Panc1 (cell line): ENCODE results near the gene CACNA1E. TPM values are rescaled to one million over a fixed set of nuclear protein-coding genes. Genes with fewer than 3 reads are reported as not detected.

Experiments used
- ATAC-seq: fragments of 200-7000 bp; cut with Tn5 transposase; 2 replicates; pipeline ENCODE4 v1.9.1; 2020; ENCODE audit warnings: mild to moderate bottlenecking, moderate library complexity
- BruUV-seq: library from RNA; stranded (reverse); fragments of 400-500 nt; replicated peaks from 2 replicates; lab custom pipeline; 2021; lab: Mats Ljungman, UMichigan
- CTCF ChIA-PET: fragments of 300-600 bp; sonication (Branson Sonifier 250); formaldehyde crosslinking; loops from one replicate; lab custom pipeline; 2022; ENCODE audit warnings: antibody characterized with exemption; lab: Charles Lee
- POLR2A ChIA-PET: fragments of 300-600 bp; sonication (Branson Sonifier 250); formaldehyde crosslinking; loops from one replicate; lab custom pipeline; 2022; ENCODE audit warnings: antibody characterized with exemption; lab: Charles Lee
- DNase-seq: peaks from one replicate; pipeline ENCODE4 v3.0.0-alpha.2; 2010; ENCODE audit warnings: low read depth, low spot score
- H3K27ac ChIP-seq: 2 replicates; pipeline ENCODE4 v1.5.1; 2011; ENCODE audit warnings: mild to moderate bottlenecking, low read length, inconsistent platforms
- H3K27me3 ChIP-seq: fragments of 200-500 bp; sonication (Bioruptor generic); 2 replicates; pipeline ENCODE4 v1.6.0; 2014; ENCODE audit warnings: low read length, inconsistent platforms; ENCODE audit not compliant: control insufficient read depth, insufficient read depth
- H3K36me3 ChIP-seq: fragments of 200-500 bp; sonication (Bioruptor generic); 2 replicates; pipeline ENCODE4 v1.5.1; 2014; ENCODE audit warnings: inconsistent platforms, mild to moderate bottlenecking, low read length, moderate library complexity; ENCODE audit not compliant: control insufficient read depth, insufficient read depth
- H3K4me1 ChIP-seq: 2 replicates; pipeline ENCODE4 v1.5.1; 2011; ENCODE audit warnings: inconsistent platforms, mild to moderate bottlenecking, low read length, moderate library complexity; ENCODE audit not compliant: control insufficient read depth, insufficient read depth
- H3K4me3 ChIP-seq, 2 experiments: 2 replicates each; pipeline ENCODE4 v1.5.1; 2011 to 2012; ENCODE audit warnings: low read depth in 2 of 2, low read length in 2 of 2, mild to moderate bottlenecking in 2 of 2, inconsistent platforms in 1 of 2, moderate library complexity in 1 of 2
- H3K9me3 ChIP-seq: fragments of 200-500 bp; sonication (Bioruptor generic); 2 replicates; pipeline ENCODE4 v1.5.1; 2014; ENCODE audit warnings: low read depth, mild to moderate bottlenecking, inconsistent platforms, low read length, moderate library complexity; ENCODE audit not compliant: control insufficient read depth, insufficient read depth
- CTCF ChIP-seq: fragments of 450-650 bp; IDR thresholded peaks from 2 replicates; pipeline ENCODE4 v1.5.1; 2017; ENCODE audit warnings: mild to moderate bottlenecking
- POLR2AphosphoS5 ChIP-seq: IDR thresholded peaks from 2 replicates; pipeline ENCODE4 v1.6.1; 2012; ENCODE audit warnings: mild to moderate bottlenecking, low read depth, low read length, moderate library complexity
- REST ChIP-seq, 2 experiments: IDR thresholded peaks; 2 replicates each; pipeline ENCODE4 v1.6.1; 2011 to 2012; ENCODE audit warnings: low read depth in 2 of 2, control low read depth in 1 of 2, low read length in 1 of 2, mild to moderate bottlenecking in 1 of 2, moderate library complexity in 1 of 2; ENCODE audit not compliant: insufficient read depth in 1 of 2
- SIN3A ChIP-seq: IDR thresholded peaks from 2 replicates; pipeline ENCODE4 v1.6.1; 2012; ENCODE audit warnings: low read depth, mild to moderate bottlenecking, low read length, moderate library complexity, borderline replicate concordance; ENCODE audit not compliant: insufficient read depth
- TCF7L2 ChIP-seq: IDR thresholded peaks from 2 replicates; pipeline ENCODE4 v1.6.1; 2011; ENCODE audit warnings: mild to moderate bottlenecking, low read depth, low read length, inconsistent platforms
- in situ Hi-C: cut with HindIII; loops from 2 replicates; pipeline ENCODE4 v1.10.0; 2016; ENCODE audit warnings: low sequenced_read_pairs, low pct_unique_long_range_greater_than_20kb
- intact Hi-C: fragments of 100-400 bp; cut with micrococcal nuclease; formaldehyde crosslinking; loops from one replicate; pipeline ENCODE4 v1.10.0; 2022; ENCODE audit not compliant: unreplicated experiment
- total RNA-seq: library from RNA; stranded (reverse); gene quantifications from one replicate; pipeline ENCODE4 v1.2.1, GENCODE V29; 2021; ENCODE audit not compliant: unreplicated experiment

CACNA1E gene
- total RNA-seq, 1 experiment from 2014 or later, result not detected

- H3K9me3 ChIP-seq, result no peaks in the 10 kb centered on the region
- H3K36me3 ChIP-seq, result no peaks in the 10 kb centered on the region
- TF ChIP-seq SIN3A (no peak), TCF7L2 (no peak), REST (IDR thresholded peaks at IDR 0.05; ENCODE audit: insufficient read depth in 1 of 2, low read depth in 2 of 2, low read length in 1 of 2) (no peak), CTCF (no peak), POLR2AphosphoS5 (no peak)
- no peak overlapping the region for H3K4me3 ChIP-seq
- intact Hi-C loops (no loop called here), in situ Hi-C loops (no loop called here)
- CTCF ChIA-PET, result no interaction called here
- no peaks in the 10 kb centered on the region for H3K4me1 ChIP-seq
- ATAC-seq, result no peak
- DNase-seq, result no peak
- H3K27ac ChIP-seq, result no peak overlapping the region
- POLR2A ChIA-PET, result no interaction called here
- no peaks in the 10 kb centered on the region; the same call in 1 of the 2 replicates for H3K27me3 ChIP-seq
- no TSS peak for BruUV-seq
Measured at GRCh38 chr1:181531951-181532600, 48.8 kb downstream of the CACNA1E start.

GRCh38 chr1:181538836-181539235 lies 55.5 kb downstream of the CACNA1E start:
- Histone ChIP-seq H3K36me3 (no peaks in the 10 kb centered on the region), H3K27me3 (peaks cover 2% of the 10 kb centered on the region; the same call in 1 of the 2 replicates), H3K4me3 (no peak overlapping the region), H3K9me3 (no peaks in the 10 kb centered on the region), H3K4me1 (no peaks in the 10 kb centered on the region), H3K27ac (no peak overlapping the region)
- DNase-seq, result no peak
- CTCF ChIA-PET, result no interaction called here
- no peak for ATAC-seq
- intact Hi-C loops (no loop called here), in situ Hi-C loops (no loop called here)
- POLR2A ChIA-PET, result no interaction called here
- no peak for TF ChIP-seq CTCF
- no peak for TF ChIP-seq TCF7L2
- TF ChIP-seq SIN3A, result no peak
- no peak for TF ChIP-seq REST (IDR thresholded peaks at IDR 0.05; ENCODE audit: insufficient read depth in 1 of 2, low read depth in 2 of 2, low read length in 1 of 2)
- no peak for TF ChIP-seq POLR2AphosphoS5
- BruUV-seq, result no TSS peak
